Activated CD8-positive, alpha-beta memory T cell treated with anti-CD3 and anti-CD28 coated beads, Interleukin-2, amount 50 U/mL, for 4 hours (primary cell): ENCODE data around the gene ZNF12.
"Not testable (repeated sequence)": the region's sequence is repeated elsewhere in the genome, so short reads cannot be mapped to it uniquely, and the experiment has no call there.

Source experiments
- DNase-seq: peaks from one replicate; pipeline ENCODE4 v3.0.0-alpha.2; 2020

The ZNF12 gene

GRCh38 chr7:6691103-6691502 lies 15.6 kb downstream of the ZNF12 start:
- no peak for DNase-seq

- DNase-seq, result no peak
Observed at GRCh38 chr7:6680146-6680545, 26.6 kb downstream of the ZNF12 start.

DNA sequence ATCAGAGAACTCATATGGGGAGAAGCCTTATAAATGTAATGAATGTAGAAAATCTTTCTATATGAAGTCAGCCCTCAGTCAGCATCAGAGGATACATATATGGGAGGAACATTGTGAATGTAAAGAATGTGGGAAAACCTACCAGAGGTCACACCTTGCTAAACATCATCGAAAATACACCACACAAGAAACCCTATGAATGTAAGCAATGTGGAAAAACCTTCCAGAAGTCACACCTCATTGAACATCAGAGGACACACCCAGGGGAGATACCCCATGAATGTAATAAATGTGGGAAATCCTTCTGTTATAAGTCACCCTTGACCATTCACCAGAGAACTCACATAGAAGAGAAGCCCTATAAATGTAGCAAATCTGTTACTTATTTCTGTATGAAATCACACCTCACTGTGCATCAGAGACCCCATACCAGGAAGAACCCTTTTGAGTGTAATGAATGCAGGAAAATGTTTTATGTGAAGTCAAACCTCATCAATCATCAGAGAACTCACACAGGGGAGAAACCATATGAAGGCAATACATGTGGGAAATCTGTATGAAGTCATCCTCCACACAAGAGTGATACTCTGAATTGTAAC lies 30.8 kb downstream of the ZNF12 start:
- no peak for DNase-seq

GRCh38 chr7:6670851-6671250 lies 35.9 kb downstream of the ZNF12 start:
- not testable (repeated sequence) for DNase-seq

- no peak for DNase-seq
Observed at GRCh38 chr7:6658618-6659345, 48.0 kb downstream of the ZNF12 start.

GRCh38 chr7:6656413-6656812 lies 50.3 kb downstream of the ZNF12 start:
- DNase-seq, result no peak

DNA sequence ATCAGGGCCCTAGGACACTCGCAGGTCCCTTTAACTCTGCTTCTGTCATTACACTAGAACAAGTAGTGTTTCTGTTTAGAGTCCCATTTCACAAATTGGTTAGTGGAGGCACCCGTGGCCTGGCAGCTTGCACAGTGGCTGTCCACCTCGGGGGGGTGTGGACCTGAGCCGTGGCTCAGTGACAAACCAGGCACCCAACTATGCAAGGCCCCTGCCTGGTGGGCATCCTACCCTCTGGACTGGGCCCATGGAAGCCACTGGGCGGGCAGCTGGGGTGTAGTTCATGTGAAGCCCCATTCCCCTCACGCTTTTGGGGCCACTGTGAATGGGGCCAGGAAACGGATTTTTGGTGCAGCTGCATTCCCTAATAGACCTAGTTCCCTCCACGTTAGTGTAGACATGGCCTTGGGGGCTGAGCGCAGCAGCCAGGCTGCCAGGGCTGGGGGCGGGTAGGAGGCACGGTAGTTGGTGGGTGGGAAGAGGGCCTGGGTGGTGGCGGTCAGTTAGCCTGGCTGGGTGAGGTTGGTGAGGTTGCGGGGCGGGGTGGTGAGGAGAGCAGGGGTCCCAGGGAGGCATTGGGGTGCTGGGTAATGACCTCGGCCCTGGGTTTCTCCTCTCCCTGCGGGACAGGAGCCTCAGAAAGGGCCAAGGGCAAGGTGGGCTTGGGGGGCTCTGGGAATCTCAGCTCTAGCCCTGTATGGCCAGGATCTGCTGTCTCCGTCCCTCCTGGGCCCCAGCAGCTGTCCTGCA lies 50.9 kb downstream of the ZNF12 start:
- DNase-seq, result no peak

GRCh38 chr7:6654842-6655610 lies 51.7 kb downstream of the ZNF12 start:
- DNase-seq, result no peak

DNA sequence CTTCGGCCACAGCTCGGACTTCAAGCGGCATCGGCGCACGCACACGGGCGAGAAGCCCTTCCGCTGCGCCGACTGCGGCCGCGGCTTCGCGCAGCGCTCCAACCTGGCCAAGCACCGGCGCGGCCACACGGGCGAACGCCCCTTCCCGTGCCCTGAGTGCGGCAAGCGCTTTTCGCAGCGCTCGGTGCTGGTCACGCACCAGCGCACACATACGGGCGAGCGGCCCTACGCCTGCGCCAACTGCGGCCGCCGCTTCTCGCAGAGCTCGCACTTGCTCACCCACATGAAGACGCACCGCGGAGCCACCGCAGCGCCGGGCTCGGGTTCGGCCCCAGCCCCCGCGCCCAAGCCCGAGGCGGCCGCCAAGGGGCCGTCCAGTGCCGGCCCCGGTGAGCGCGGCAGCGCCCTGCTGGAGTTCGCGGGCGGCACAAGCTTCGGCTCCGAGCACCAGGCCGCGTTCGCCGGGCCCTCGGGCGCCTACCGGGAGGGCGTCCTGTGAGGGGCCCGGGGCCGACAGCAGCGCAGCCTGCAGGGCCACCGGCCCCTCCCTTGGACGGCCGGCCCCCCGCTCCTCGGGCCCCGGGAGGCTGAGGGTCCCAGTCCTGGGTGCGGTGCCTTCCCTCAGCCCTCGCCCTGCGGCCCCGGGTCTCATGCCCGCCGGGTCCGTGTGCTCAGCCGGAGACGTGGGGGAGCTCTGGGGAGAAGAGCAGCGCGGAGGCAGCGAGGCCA lies 52.5 kb downstream of the ZNF12 start:
- no peak for DNase-seq

- no peak for DNase-seq
Observed at GRCh38 chr7:6653071-6654003, 53.4 kb downstream of the ZNF12 start.

DNA sequence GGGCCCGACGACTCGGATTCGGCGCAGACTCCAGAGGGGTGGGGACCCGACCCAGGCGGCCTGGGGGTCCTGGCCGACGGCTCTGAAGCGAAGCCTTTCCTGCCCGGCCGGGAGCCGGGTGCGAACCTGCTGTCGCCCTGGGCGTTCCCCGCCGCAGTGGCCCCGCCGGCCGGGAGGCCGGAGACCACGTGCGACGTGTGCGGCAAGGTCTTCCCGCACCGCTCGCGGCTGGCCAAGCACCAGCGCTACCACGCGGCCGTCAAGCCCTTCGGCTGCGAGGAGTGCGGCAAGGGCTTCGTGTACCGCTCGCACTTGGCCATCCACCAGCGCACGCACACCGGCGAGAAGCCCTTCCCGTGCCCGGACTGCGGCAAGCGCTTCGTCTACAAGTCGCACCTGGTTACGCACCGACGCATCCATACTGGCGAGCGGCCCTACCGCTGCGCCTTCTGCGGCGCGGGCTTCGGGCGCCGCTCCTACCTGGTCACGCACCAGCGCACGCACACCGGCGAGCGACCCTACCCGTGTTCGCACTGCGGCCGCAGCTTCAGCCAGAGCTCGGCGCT lies 54.2 kb downstream of the ZNF12 start:
- no peak for DNase-seq

DNA sequence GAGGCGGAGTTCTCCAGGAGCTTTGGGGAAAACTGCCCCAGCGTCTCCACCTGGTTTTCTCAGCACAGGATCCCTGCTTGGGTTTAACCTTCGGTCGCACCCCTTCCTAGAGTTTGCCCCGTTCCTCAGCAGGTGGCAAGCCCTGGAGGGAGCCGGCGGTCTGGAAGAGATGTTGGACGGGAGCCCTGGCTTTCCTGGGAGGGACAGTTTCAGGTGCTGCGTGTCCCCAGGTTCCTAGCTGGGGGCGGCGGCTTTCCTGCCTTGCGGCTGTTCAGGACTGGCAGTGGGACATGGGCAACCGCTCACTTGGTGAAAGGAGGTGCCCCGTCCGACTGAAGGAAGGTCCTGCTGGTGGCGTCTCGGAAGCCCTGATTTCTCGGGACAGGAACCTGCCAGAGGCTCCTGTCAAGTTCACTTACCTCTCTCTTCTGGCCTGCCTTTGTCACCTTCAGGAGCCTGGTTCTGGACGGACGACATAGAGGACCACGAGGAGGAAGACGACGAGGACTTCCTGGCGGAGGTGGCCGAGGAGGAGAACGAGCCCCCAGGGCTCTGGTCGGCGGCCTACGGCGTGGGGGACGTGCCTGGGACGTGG lies 54.8 kb downstream of the ZNF12 start:
- DNase-seq, result no peak

DNA sequence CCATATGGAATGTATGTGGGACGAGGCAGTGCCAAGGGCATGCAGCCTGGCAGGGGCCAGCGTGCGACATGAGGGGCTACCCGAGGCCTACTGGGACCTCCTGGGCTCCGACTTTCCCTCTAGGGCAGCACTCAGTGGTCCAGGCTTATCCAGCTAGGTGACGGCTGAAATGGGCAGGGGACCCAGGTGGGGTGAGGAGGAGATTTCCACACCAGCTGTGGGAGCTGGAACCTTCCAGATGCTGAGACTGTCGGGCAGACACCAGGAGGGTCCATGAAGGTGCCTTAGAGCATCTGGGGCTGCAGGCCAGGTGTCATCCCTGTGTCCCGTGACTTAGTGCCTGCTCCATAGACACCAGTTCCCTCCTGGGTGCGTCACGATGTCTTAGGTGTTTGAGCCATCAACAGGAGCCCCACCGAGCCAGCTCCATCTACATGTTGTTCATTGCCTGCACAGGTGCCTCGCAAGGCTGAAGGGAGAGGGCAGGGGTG lies 56.2 kb downstream of the ZNF12 start:
- no peak for DNase-seq

DNA sequence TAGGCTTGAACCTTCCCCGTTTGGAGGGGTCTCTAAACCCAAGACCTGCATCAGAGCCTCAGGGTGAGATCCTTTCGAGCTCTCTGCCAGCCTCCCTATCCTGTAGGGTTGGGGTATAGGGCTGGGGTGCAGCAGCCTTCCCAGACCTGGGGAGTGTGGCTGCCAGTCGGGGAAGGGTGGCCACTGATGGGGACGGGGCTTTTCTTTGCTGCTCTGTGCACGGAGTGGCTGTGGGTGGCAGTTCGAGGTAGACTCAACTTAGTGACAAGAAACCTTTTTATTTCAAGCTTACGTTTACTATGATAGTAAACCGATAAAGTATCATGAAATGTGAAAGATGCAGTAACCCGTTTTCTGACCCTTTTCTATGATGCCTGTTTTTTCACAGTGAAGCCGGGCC lies 56.7 kb downstream of the ZNF12 start:
- no peak for DNase-seq

GRCh38 chr7:6649241-6649961 lies 57.3 kb downstream of the ZNF12 start:
- no peak for DNase-seq

GRCh38 chr7:6648815-6649104 lies 58.0 kb downstream of the ZNF12 start:
- DNase-seq, result no peak

- no peak for DNase-seq
Observed at GRCh38 chr7:6648066-6648814, 58.5 kb downstream of the ZNF12 start.

GRCh38 chr7:6647541-6647940 lies 59.2 kb downstream of the ZNF12 start:
- no peak for DNase-seq

GRCh38 chr7:6647080-6647479 lies 59.7 kb downstream of the ZNF12 start:
- DNase-seq, result no peak
